ENCODE data around the gene IL4. TPM values are rescaled to one million over a fixed set of nuclear protein-coding genes. Genes with fewer than 3 reads are reported as not detected.

Gene IL4
- total RNA-seq, 1 donor from 2014 or later: not detected

GRCh38 chr5:132729896-132730295, 56.1 kb downstream of the IL4 start:
- no peak for DNase-seq
- Histone ChIP-seq H3K4me1 (no peaks in the 10 kb centered on the region), H3K9me3 (no peaks in the 10 kb centered on the region), H3K36me3 (peaks cover 5% of the 10 kb centered on the region), H3K27me3 (no peaks in the 10 kb centered on the region), H3K4me3 (no peak overlapping the region), H3K27ac (no peak overlapping the region)
- ATAC-seq: no peak
- TF ChIP-seq CTCF (IDR thresholded peaks at IDR 0.05): no peak
- intact Hi-C loops (cut with DNase I): no loop called here

Other genes with a start within 250 kb of the IL4 start
- 59.5 TPM for gene IRF1, start 183.2 kb upstream of the IL4 start, total RNA-seq
- gene IL5, start 130.5 kb upstream of the IL4 start, total RNA-seq: not detected
- gene RAD50, start 117.0 kb upstream of the IL4 start, total RNA-seq: 32.8 TPM
- not detected for gene IL13, start 15.8 kb upstream of the IL4 start, total RNA-seq
- 10.5 TPM for gene KIF3A, start 63.6 kb downstream of the IL4 start, total RNA-seq
- gene CCNI2, start 73.4 kb downstream of the IL4 start, total RNA-seq: 0.55 TPM
- 42.6 TPM for gene SEPTIN8, start 103.2 kb downstream of the IL4 start, total RNA-seq
- gene SOWAHA, start 139.3 kb downstream of the IL4 start, total RNA-seq: not detected
- 24.2 TPM for gene SHROOM1, start 156.7 kb downstream of the IL4 start, total RNA-seq
- 0.46 TPM for gene GDF9, start 192.5 kb downstream of the IL4 start, total RNA-seq
- gene UQCRQ, start 192.7 kb downstream of the IL4 start, total RNA-seq: 256 TPM
- gene LEAP2, start 199.7 kb downstream of the IL4 start, total RNA-seq: 0.69 TPM